ENCODE data around the gene CEP70. TPM values are rescaled to one million over a fixed set of nuclear protein-coding genes. Genes with fewer than 3 reads are reported as not detected.
"Not testable (repeated sequence)": the region's sequence is repeated elsewhere in the genome, so short reads cannot be mapped to it uniquely, and the experiment has no call there.

CEP70 gene
- total RNA-seq, 4 donors from 2014 or later, result 19.7 to 24.6 (median 21.5) TPM

DNA sequence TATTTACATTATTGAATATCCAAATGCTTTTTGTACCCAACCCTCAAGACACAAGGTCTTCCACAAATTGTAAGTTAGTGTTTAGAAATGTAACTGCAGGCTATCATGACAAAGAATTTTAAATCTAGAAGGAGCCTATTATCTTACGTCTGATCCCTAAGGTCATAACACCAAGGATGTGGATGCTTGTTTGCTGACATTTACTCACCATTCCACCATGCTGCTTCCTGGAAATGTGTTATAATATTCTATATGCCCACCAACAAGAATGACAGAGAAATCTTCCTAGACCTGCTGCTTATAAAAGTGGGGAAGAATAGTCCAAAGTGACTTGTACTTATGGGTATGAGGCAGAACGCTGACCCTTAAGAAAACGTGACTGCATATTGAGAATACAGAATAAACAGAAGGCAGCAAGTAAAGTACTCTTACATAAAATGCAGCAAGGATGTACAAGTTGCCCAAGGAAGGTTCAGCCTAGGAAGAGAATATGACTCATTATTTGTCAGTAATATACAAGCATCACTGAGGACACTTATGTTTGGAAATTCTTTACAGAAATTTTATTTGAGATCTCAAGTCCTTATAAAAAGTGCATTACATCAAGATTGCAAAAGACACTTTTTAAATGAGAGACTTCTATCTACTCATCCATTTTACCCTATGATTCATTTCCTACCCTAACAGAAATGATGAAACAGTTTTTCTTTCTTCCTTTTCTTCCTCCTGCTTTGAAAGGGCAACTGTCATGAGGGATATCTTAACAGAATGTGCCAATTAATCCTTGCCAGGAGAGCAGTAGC is 100.1 kb downstream of the CEP70 start:
- no peaks in the 10 kb centered on the region for H3K4me1 ChIP-seq
- no peak for DNase-seq (ENCODE audit: low spot score in 2 of 2)
- peaks cover 0 to 17% (median 0%) of the 10 kb centered on the region in 4 donors for H3K9me3 ChIP-seq
- H3K27me3 ChIP-seq, result no peaks in the 10 kb centered on the region
- 90 to 95% methylated on average over 3 of the region's 3 CpGs for WGBS, 2 donors
- TF ChIP-seq, protein P1, sequence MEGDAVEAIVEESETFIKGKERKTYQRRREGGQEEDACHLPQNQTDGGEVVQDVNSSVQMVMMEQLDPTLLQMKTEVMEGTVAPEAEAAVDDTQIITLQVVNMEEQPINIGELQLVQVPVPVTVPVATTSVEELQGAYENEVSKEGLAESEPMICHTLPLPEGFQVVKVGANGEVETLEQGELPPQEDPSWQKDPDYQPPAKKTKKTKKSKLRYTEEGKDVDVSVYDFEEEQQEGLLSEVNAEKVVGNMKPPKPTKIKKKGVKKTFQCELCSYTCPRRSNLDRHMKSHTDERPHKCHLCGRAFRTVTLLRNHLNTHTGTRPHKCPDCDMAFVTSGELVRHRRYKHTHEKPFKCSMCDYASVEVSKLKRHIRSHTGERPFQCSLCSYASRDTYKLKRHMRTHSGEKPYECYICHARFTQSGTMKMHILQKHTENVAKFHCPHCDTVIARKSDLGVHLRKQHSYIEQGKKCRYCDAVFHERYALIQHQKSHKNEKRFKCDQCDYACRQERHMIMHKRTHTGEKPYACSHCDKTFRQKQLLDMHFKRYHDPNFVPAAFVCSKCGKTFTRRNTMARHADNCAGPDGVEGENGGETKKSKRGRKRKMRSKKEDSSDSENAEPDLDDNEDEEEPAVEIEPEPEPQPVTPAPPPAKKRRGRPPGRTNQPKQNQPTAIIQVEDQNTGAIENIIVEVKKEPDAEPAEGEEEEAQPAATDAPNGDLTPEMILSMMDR (IDR thresholded peaks at IDR 0.05), result no peak
- TF ChIP-seq POLR2A (IDR thresholded peaks at IDR 0.05) (no peak), EP300 (IDR thresholded peaks at IDR 0.05) (no peak)
- no peak overlapping the region for H3K4me3 ChIP-seq
- peaks cover 0 to 63% (median 0%) of the 10 kb centered on the region in 3 donors for H3K36me3 ChIP-seq
- H3K27ac ChIP-seq, result no peak overlapping the region

DNA sequence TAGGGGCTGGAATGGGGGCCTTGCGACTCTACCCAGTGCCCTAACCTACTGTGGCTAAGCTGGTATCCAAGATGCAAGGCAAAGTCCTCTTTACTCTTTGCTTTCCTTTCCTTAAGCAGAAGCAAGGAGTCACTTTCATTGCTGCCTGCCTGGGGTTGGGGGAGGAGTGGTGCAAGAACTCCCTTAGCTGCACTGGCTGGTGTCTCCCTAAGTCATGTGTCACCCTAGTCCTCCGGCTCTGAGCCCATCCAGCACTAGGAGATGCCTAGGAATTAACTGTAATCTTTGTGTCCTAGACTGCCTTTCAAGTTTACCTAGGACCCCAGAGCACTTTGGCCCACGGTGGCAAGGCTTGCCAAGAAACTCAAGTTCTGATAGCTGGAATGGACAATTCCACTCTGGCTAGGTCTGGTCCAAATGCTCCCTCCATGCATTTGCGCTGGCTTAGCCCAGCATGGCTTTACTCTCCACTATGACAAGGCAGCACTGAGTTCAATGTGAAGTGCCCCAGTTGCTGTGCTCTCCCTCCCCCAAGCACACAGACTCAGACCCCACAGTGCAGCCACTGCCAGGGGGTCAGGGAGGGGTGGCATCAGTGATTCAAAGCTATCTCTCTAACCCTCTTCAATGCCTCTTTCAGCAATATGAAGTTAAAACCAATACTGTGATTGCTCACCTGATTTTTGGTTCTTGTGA is 100.9 kb downstream of the CEP70 start:
- Histone ChIP-seq H3K4me1 (no peaks in the 10 kb centered on the region), H3K9me3 (peaks cover 0 to 26% (median 0%) of the 10 kb centered on the region in 4 donors), H3K27ac (no peak overlapping the region), H3K36me3 (peaks cover 0 to 54% (median 0%) of the 10 kb centered on the region in 3 donors), H3K27me3 (no peaks in the 10 kb centered on the region), H3K4me3 (no peak overlapping the region)
- WGBS, 2 donors, result 91 to 95% methylated on average over 4 of the region's 4 CpGs
- DNase-seq (ENCODE audit: low spot score in 2 of 2), result no peak
- TF ChIP-seq, protein P1 (IDR thresholded peaks at IDR 0.05), result no peak
- TF ChIP-seq POLR2A (IDR thresholded peaks at IDR 0.05) (no peak), EP300 (IDR thresholded peaks at IDR 0.05) (no peak)

DNA sequence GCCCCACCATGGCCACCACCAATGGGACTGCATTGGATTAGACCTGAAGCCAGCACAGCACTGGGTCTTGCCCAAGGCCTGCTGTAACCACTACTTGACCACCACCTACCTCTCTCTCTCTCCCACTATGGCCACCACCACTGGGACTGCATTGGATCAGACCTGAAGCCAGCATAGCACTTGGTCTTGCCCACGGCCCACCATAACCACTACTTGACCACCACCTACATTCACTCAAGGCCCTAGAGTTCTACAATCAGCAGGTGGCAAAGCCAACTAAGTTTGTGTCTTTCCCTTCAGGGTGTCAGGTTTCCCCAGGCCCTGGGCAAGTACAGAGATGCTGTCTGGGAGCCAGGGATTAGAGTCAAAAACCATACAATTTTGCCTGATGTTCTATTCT is 102.1 kb downstream of the CEP70 start:
- Histone ChIP-seq H3K27ac (no peak overlapping the region), H3K9me3 (peaks cover 0 to 37% (median 5%) of the 10 kb centered on the region in 4 donors), H3K36me3 (peaks cover 0 to 47% (median 0%) of the 10 kb centered on the region in 3 donors), H3K27me3 (no peaks in the 10 kb centered on the region), H3K4me1 (no peaks in the 10 kb centered on the region), H3K4me3 (no peak overlapping the region)
- 89 to 92% methylated on average over 1 of the region's 1 CpG for WGBS, 2 donors
- DNase-seq (ENCODE audit: low spot score in 2 of 2), result no peak
- no peak for TF ChIP-seq POLR2A (IDR thresholded peaks at IDR 0.05)
- TF ChIP-seq EP300 (IDR thresholded peaks at IDR 0.05), result no peak
- TF ChIP-seq, protein P1 (IDR thresholded peaks at IDR 0.05), result no peak

DNA sequence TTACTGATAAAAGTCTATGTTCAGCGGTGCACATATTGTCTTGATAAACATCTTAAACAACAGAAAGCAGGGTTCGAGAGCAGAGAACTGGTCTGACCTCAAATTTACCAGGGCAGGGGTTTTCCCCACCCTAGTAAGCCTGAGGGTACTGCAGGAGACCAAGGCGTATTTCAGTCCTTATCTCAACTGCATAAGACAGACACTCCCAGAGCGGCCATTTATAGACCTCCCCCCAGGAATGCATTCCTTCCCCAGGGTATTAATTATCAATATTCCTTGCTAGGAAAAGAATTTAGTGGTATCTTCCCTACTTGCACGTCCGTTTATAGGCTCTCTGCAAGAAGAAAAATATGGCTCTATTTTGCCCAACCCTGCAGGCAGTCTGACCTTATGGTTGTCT is 107.5 kb downstream of the CEP70 start:
- DNase-seq (ENCODE audit: low spot score in 2 of 2); H3K36me3 ChIP-seq; H3K27ac ChIP-seq; H3K27me3 ChIP-seq; H3K4me3 ChIP-seq; H3K4me1 ChIP-seq: not testable (repeated sequence)
- 88 to 96% methylated on average over 6 of the region's 6 CpGs for WGBS, 2 donors
- H3K9me3 ChIP-seq, result peaks cover 0 to 56% (median 10%) of the 10 kb centered on the region in 4 donors

DNA sequence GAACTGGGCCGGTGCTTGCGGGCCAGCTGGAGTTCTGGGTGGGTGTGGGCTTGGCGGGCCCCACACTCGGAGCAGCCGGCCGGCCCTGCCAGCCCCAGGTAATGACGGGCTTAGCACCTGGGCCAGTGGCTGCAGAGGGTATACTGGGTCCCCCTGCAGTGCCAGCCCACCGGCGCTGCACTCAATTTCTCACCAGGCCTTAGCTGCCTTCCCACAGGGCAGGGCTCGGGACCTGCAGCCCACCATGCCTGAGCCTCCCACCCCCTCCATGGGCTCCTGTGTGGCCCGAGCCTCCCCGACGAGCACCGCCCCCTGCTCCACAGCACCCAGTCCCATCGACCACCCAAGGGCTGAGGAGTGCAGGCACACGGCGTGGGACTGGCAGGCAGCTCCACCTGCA is 109.4 kb downstream of the CEP70 start:
- not testable (repeated sequence) for H3K27me3 ChIP-seq; H3K27ac ChIP-seq; H3K36me3 ChIP-seq; DNase-seq (ENCODE audit: low spot score in 2 of 2); H3K4me3 ChIP-seq; H3K4me1 ChIP-seq
- 97 to 99% methylated on average over 13 of the region's 17 CpGs for WGBS, 2 donors
- peaks cover 0 to 53% (median 10%) of the 10 kb centered on the region in 4 donors for H3K9me3 ChIP-seq

DNA sequence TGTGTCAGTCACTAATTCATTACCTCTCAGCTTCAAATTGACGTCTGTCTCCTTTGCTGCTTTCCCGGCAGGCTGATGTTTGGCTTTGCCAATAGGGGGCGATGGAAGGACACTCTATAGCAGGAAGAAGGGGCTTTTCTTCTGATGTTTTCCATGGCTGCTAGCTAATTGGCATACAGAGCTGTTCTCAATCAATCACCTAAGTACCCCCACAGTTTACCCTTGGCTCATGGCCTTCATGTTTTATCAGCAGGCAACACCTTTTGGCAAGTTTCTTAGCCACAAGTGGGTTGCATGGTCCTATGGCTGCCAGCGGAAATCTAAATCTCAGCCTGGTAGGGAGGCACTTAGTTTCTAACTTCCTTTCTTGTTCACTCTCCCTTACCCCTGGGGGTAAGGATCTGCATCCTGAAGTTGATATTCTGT is 114.6 kb downstream of the CEP70 start:
- TF ChIP-seq POLR2A (IDR thresholded peaks at IDR 0.05), result no peak
- TF ChIP-seq, protein P1 (IDR thresholded peaks at IDR 0.05), result peak in 2 of 5 experiments; percentile 18 to 21
- TF ChIP-seq EP300 (IDR thresholded peaks at IDR 0.05), result no peak
- 38 to 40% methylated on average over 4 of the region's 4 CpGs for WGBS, 2 donors
- no peaks in the 10 kb centered on the region for H3K36me3 ChIP-seq
- H3K9me3 ChIP-seq, result peaks cover 0 to 3% (median 0%) of the 10 kb centered on the region in 4 donors
- H3K4me3 ChIP-seq, result no peak overlapping the region
- H3K4me1 ChIP-seq, result no peaks in the 10 kb centered on the region
- no peaks in the 10 kb centered on the region for H3K27me3 ChIP-seq
- no peak for DNase-seq (ENCODE audit: low spot score in 2 of 2)
- no peak overlapping the region for H3K27ac ChIP-seq
